CD4-positive, alpha-beta T cell treated with Interferon alpha-2 for 1 hour (primary cell): ENCODE data around the gene PMIS2.

Experiments used
- DNase-seq, 2 donors: peaks; one replicate each; pipeline ENCODE4 v3.0.0-alpha.2; 2020 to 2022

The PMIS2 gene

GRCh38 chr19:35556846-35557538 lies 29.0 kb upstream of the PMIS2 start:
- DNase-seq = no peak

GRCh38 chr19:35557539-35558399 lies 28.2 kb upstream of the PMIS2 start:
- peak; percentile 50 to 57 for DNase-seq

- DNase-seq = no peak
These were observed 27.3 kb upstream of the PMIS2 start for GRCh38 chr19:35558400-35559280.

GRCh38 chr19:35559281-35559659 lies 26.7 kb upstream of the PMIS2 start:
- DNase-seq = no peak

GRCh38 chr19:35559781-35560180 lies 26.2 kb upstream of the PMIS2 start:
- DNase-seq = no peak

GRCh38 chr19:35560271-35560670 lies 25.7 kb upstream of the PMIS2 start:
- no peak for DNase-seq

- DNase-seq = no peak
These were observed 25.3 kb upstream of the PMIS2 start for GRCh38 chr19:35560677-35561076.

- no peak for DNase-seq
These were observed 24.5 kb upstream of the PMIS2 start for GRCh38 chr19:35561436-35561835.

GRCh38 chr19:35562336-35562735 lies 23.6 kb upstream of the PMIS2 start:
- DNase-seq = no peak

- DNase-seq = no peak
These were observed 23.2 kb upstream of the PMIS2 start for GRCh38 chr19:35562776-35563175.

- no peak for DNase-seq
These were observed 22.7 kb upstream of the PMIS2 start, which contains the start of gene ATP4A for GRCh38 chr19:35563207-35563829. ATP4A (minus strand) TSS chr19:35563658; CDS start chr19:35563629, 29 bp downstream.

GRCh38 chr19:35565016-35565856 lies 20.7 kb upstream of the PMIS2 start:
- no peak for DNase-seq

- DNase-seq = no peak
These were observed 19.2 kb upstream of the PMIS2 start for GRCh38 chr19:35566738-35567137.

- no peak for DNase-seq
These were observed 16.6 kb upstream of the PMIS2 start for GRCh38 chr19:35569281-35569781.

- no peak for DNase-seq
These were observed 14.5 kb upstream of the PMIS2 start for GRCh38 chr19:35571406-35571965.

- DNase-seq = no peak
These were observed 8.1 kb upstream of the PMIS2 start for GRCh38 chr19:35577918-35578317.

- no peak for DNase-seq
These were observed 7.3 kb upstream of the PMIS2 start for GRCh38 chr19:35578707-35579106.

GRCh38 chr19:35582760-35583159 lies 3.2 kb upstream of the PMIS2 start:
- DNase-seq = no peak

GRCh38 chr19:35587321-35587720 lies 1.3 kb downstream of the PMIS2 start:
- DNase-seq = no peak

- DNase-seq = no peak
These were observed 4.9 kb downstream of the PMIS2 start for GRCh38 chr19:35590875-35591274.

GRCh38 chr19:35592226-35592625 lies 6.3 kb downstream of the PMIS2 start:
- DNase-seq = peak; percentile 15 to 50
